HTERT RPE-1 (cell line): Measurements from ENCODE around the gene EIF2B4.
"Not testable (repeated sequence)": the region's sequence is repeated elsewhere in the genome, so short reads cannot be mapped to it uniquely, and the experiment has no call there.

Experiments
- in situ Hi-C: fragments of 300-500 bp; cut with MboI; formaldehyde crosslinking; loops from 4 replicates; pipeline ENCODE4 v1.14.3; 2020; ENCODE audit warnings: low sequenced_read_pairs

The EIF2B4 gene

DNA sequence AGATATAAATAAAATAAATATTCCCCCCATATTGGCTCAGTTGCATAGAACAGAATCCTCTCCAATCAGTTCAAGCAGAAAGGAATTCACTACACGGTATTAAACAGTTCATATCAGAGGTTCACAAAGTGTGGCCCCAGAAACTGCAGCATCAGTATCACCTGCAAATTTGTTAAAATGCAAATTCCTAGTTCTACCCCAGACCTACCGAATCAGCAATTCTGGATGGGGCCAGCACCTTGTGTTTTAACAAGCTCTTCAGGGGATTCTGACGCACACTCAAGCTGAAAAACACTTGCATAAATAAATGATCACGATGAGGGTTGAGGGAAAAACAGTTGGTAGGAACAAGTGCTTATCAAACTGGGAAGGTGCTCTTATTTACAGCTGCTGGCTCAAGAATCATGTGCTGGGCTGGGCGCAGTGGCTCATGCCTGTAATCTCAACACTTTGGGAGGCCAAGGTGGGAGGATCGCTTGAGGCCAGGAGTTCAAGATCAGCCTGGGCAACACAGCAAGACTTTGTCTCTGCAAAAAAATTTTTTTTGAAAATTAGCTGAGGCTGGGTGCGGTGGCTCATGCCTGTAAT, 19.9 kb downstream of the EIF2B4 start:
- in situ Hi-C loops = no loop called here

DNA sequence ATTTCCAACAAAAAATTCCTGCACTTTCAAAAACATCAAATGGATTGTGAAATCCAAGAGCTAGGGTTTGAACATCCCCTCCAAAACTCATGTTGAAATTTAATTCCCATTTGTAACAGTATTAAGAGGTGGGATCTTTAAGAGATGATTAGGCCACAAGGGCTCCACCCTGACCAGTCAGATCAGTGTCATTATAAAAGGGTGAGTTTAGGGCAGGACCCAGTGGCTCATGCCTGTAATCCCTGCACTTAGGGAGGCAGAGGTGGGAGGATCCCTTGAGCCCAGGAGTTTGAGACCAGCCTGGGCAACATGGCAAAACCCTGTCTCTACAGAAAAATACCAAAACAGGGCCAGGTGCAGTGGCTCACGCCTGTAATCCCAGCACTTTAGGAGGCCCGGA, 22.5 kb downstream of the EIF2B4 start:
- in situ Hi-C loops = no loop called here

DNA sequence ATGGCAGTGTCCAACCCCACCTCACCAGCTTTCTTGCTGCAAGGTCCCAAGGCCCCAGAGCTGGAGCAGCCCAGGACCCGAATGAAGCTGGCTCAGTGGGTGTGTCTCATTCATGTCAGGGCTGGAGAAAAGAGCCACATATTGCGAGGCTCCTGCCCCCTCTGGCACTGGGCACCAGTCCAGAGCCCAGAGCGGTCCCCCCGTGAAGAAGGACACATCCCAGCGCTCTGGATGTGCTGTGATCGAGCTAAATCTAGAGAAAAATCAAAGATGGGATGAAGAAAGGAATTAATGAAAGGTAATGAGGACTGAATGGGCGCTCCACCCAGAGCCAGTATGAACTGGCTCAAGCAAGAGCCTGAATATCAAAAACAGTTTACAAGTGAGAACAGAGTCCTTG, 34.0 kb downstream of the EIF2B4 start:
- in situ Hi-C loops = no loop called here

DNA sequence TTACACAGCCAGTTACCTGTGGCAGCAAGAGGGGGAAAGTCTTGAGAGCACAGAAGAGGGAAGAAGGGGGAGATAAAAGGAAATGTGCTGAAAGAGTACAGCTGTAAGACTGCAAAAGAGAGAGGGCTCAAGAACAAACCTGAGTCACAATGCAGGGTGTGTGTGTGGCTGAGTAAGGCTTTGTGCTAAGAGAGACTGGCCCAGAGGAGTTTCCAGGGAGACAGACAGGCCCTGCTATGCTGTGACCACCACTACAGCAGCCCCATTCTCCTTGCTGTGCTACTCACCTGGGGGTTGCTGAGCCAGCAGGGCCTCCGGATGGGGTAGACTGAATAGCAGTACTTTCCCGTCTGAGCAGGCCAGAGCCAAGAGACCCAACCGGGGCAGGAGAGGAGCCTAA, 34.8 kb downstream of the EIF2B4 start:
- in situ Hi-C loops = no loop called here

DNA sequence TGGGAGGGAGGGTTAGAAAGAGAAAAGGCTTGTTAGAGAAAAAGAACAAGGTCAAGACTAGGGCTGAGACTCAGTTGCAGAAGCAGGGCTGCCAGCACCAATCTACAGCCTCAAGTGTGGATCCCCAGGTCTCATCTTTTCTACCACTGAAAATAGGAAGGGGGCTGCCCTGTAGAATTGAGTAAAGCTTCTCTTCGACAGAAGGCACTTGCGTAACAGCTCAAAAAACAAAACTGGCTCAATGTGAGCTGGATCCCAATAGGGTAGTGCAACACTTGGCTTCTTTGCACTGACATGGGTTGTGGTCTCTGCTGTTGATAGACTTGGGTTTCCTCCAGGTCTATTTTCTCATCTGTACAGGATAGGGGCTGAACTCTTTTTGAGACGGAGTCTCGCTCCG, 45.4 kb downstream of the EIF2B4 start:
- in situ Hi-C loops = no loop called here

DNA sequence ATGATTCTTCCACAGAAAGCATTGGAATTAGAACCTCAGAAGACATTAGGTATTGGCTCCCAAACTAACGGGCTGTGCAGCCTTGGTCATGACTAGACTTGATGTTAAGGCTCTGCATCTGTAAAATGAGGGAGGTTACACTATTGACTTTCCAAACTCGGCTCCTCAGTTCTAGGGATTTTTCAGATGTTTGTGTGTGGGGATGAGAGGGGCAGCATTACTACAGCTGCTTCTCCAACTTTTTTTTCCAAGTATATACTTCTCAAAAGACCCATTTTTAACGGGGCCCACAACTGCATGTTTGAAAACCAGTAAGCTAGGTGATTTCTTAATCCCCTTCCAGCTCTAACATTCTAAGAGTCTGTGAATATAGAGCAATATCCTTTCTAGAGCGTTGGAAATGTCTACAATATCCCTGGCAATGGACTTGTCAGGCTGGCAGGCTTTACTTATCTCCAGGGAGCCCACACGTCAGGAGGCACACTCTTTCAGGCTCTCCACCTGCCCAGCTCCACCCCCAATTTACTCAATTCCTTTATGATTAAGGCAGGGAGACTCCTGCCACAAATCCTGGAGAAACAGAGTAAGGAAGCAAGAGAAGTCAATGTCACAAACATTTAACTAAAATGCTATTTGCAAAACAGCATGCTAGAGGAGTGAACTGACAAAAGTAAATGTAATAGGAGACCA, 46.4 kb downstream of the EIF2B4 start:
- in situ Hi-C loops = no loop called here

DNA sequence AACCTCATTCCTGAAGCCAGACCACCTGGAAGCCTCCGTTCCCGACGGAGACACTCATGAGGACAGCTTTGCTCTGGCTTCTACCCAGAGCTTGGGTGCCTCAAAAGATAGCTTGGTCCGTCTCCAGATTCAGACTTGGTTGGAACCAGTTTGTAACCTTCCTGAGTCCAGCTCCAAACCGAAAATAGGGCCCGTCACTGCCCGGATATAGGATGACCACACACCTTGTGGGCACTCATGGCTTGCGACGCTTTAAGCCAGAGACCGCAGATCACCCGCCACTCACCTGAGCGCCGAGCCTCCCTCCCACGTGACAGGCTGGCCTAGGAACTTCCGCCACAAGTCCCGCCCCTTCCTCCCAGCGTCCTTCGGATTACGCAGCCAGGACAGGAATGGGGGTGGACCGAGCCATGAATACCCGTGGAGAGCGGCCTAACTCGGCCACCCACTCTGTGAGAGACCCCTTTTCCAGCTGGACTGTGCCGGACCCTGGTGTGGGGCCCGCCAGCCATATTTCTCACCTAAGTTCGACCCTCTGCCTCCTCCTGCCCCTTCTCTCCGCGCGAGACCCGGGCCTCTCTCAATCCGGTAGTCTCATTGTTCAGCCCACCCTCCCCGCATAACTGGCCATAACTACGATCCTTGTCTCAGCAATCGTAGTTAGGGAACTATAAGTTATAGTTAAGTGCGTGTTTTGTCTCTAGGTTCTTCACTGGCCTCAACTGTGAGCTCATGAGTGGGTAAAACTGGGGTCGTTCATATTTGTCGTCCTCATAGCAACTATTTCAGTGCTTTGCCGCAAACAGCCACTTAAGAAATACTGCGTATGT, 47.2 kb downstream of the EIF2B4 start, which contains the start of gene MPV17:
Gene MPV17, minus strand, starts transcription at position 332 of the 830 bp plus-strand sequence. CDS start 580 bp downstream, outside the sequence.
- in situ Hi-C loops = no loop called here

DNA sequence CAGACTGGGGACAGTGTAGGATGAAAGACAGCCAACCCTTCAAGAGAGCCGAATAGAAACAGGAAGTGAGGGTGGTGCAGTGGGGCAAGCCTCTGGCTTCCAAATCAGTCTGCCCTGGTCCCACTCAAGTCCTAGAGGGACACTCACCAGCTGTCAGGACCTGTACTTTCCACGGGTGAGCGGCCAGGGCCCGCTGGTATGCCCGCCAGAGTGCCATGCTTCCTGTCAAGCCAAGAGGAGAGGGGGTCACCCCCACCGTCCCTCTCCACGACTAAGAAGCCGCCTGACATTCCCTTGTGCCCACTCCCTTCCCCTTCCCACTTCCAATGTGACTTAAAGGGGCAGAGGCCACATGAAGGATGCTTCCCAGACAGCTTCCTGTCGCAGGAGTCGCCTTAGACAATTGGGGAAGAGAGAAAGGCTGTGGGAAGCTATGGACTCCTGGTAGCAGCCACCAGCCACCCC, 47.8 kb downstream of the EIF2B4 start:
- in situ Hi-C loops = no loop called here

DNA sequence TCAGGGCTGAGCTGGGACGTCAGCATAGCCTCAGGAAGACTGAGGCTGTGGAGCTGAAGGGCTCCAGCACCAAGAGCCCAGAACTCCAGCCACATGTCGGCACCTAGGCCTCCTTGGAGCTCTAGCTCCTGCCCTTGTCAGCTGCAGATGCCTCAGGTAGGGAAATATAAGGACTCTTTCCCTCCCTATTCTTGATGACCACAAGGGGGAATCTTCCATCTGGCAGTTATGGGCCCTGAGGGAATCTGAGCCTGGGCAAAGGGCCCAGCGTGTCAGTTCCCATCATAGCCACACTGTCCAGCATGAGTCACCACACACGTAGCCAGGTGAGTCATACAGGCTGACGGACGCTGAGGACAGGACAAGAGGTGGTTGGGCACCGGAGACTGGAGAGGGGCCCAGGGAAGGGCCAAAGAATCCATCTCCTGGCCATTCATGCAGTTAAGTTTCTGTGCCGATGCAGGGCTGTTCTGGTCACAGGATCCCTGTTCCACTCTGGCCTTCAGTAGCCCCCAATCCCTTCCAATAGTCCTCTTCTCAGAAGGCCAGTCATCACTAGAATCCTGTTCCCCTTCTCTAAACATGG, 49.1 kb downstream of the EIF2B4 start:
- in situ Hi-C loops = no loop called here

DNA sequence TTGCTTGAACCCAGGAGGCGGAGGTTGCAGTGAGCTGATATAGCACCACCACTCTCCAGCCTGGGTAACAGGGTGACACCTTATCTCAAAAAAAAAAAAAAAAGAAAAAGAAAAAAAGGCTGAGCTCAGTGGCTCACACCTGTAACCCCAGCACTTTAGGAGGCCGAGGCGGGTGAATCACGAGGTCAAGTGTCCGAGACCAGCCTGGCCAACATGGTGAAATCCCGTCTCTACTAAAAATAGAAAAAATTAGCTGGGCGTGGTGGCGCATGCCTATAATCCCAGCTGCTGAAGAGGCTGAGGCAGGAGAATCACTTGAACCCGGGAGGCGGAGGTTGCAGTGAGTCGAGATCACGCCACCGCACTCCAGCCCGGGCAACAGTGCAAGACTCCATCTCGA, 50.3 kb downstream of the EIF2B4 start:
- in situ Hi-C loops = not testable (repeated sequence)

DNA sequence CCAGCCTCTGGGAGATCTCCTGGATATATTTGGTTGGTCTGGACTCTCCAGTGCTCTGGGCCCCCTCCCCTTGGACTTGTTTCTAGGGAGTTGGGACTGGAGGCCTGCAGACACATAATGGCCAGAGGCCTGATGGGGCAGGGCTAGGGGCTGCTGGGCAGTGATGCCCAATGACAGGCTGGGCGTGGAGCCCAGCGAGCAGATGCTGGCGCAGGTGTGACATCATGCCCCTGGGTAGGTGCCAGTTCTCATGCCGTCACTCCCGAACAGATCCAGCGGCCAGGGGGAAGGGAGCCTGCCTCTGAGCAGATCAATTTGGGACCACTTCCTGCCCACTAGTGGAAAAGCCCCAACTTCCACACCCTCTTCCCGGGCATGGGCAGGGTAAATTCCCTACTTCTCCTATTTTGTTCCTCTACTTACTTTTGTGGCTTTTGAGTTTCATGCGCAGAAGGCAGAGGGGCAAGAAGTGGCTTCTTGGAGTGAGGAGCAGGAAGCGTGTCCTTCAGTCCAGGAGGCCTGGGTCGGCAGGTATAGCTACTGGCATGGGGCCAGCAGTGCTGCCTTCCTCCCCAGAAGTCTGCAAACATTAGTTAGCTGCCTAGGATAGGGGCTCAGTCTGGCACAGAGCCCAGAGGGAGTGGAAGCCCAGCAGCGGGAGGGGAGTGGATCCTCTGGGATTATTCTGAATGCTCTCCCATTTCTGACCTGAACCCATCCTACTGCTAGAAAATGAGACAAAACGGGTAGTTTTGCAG, 53.3 kb downstream of the EIF2B4 start:
- in situ Hi-C loops = no loop called here

DNA sequence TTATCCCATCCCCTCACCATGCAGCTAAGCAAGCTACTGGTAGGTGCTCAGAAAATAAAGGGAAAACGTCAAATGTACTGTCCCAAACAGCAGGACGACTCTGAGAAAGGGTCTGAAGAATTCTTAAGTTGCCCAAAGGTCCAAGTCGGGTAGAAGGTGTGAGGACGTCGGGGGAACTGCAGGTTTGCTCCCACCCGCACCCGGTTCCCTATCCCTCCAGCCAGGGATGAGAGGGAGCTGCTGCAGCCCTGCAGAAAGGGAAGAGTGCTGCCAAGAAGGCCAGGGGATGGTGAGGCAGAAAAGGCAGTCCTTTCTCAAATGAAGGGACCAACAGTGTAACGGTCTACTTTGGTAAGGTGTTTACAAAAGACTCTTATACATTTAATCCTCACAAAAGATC, 55.0 kb downstream of the EIF2B4 start:
- in situ Hi-C loops = no loop called here

DNA sequence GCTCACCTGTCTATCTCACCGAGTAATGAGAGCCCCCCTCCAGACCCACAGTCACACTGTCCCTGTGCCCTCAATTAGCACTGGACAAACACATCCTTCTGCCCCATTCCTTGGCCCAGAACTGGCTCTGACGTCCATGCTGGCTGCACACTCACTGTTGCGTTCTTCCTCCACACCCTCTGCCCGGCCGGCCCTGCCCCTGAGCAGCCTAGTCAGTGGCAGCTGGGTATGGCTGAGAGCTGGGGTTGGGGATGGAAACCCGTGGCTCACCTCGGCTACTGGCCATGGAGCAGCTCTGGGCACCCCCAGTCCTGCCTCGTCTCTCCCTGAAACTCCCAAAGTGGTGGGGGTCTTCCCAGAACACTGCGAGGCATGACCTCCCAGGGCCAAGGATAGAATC, 55.4 kb downstream of the EIF2B4 start:
- in situ Hi-C loops = no loop called here
